Keratinocyte (primary cell): ENCODE data around the gene ZNF552. TPM values are rescaled to one million over a fixed set of nuclear protein-coding genes. Genes with fewer than 3 reads are reported as not detected.

Source experiments
- DNase-seq: peaks from one replicate; pipeline ENCODE4 v3.0.0-alpha.2; 2011; ENCODE audit warnings: low read depth, missing footprints, low spot score
- FAIRE-seq: peaks from 2 replicates; lab custom pipeline; 2011; peaks lifted over from hg19 to GRCh38; lab: Jason Lieb, UNC
- H2AFZ ChIP-seq: 2 replicates; pipeline ENCODE4 v1.6.0; 2012; ENCODE audit warnings: low read length, control low read depth, inconsistent platforms; ENCODE audit not compliant: control insufficient read depth
- H3K27ac ChIP-seq: 2 replicates; pipeline ENCODE4 v1.5.1; 2011; ENCODE audit warnings: low read length; ENCODE audit not compliant: control insufficient read depth, insufficient read depth
- H3K27me3 ChIP-seq: 3 replicates; pipeline ENCODE4 v1.6.0; 2011; ENCODE audit warnings: low read length; ENCODE audit not compliant: control insufficient read depth, insufficient read depth; ENCODE audit errors: extremely low read depth
- H3K36me3 ChIP-seq, 2 experiments: 2 replicates in 1 of 2; 3 replicates in 1 of 2; pipeline ENCODE4 v1.5.1; 2011; ENCODE audit warnings: low read length in 2 of 2, mild to moderate bottlenecking in 1 of 2; ENCODE audit not compliant: control insufficient read depth in 2 of 2, insufficient read depth in 2 of 2; ENCODE audit errors: extremely low read depth in 1 of 2
- H3K4me1 ChIP-seq: 3 replicates; pipeline ENCODE4 v1.5.1; 2011; ENCODE audit warnings: low read length; ENCODE audit not compliant: control insufficient read depth, insufficient read depth; ENCODE audit errors: extremely low read depth
- H3K4me2 ChIP-seq: 3 replicates; pipeline ENCODE4 v1.6.0; 2011; ENCODE audit warnings: low read depth, low read length; ENCODE audit not compliant: control insufficient read depth, insufficient read depth; ENCODE audit errors: extremely low read depth
- H3K4me3 ChIP-seq, 3 experiments: fragments of 200-600 bp in 1 of 3; sonication (generic) in 1 of 3; 2 replicates in 2 of 3; 3 replicates in 1 of 3; pipeline ENCODE4 v1.5.1; 2011 to 2016; ENCODE audit warnings: low read length in 3 of 3, mild to moderate bottlenecking in 3 of 3, control low read depth in 2 of 3, inconsistent platforms in 1 of 3, low read depth in 1 of 3, mixed read lengths in 1 of 3, mixed run types in 1 of 3, moderate library complexity in 1 of 3; ENCODE audit not compliant: control insufficient read depth in 2 of 3, insufficient read depth in 2 of 3; ENCODE audit errors: extremely low read depth in 1 of 3
- H3K79me2 ChIP-seq: 2 replicates; pipeline ENCODE4 v1.6.0; 2012; ENCODE audit warnings: low read length; ENCODE audit not compliant: control insufficient read depth, insufficient read depth
- H3K9ac ChIP-seq: 3 replicates; pipeline ENCODE4 v1.6.0; 2011; ENCODE audit warnings: low read length; ENCODE audit not compliant: control insufficient read depth, insufficient read depth; ENCODE audit errors: extremely low read depth
- H3K9me1 ChIP-seq: 3 replicates; pipeline ENCODE4 v1.6.0; 2011; ENCODE audit warnings: low read length; ENCODE audit not compliant: control insufficient read depth, insufficient read depth; ENCODE audit errors: extremely low read depth
- H3K9me3 ChIP-seq: 2 replicates; pipeline ENCODE4 v1.5.1; 2012; ENCODE audit warnings: low read depth, low read length; ENCODE audit not compliant: control insufficient read depth
- H4K20me1 ChIP-seq: 3 replicates; pipeline ENCODE4 v1.6.0; 2011; ENCODE audit warnings: low read length; ENCODE audit not compliant: control insufficient read depth, insufficient read depth; ENCODE audit errors: extremely low read depth
- CTCF ChIP-seq, 3 experiments: IDR thresholded peaks in 1 of 3; conservative IDR thresholded peaks in 1 of 3; optimal IDR thresholded peaks in 1 of 3; 2 replicates in 2 of 3; 3 replicates in 1 of 3; pipeline versions ENCODE3 to v1.5.1; 2011; ENCODE audit warnings: low read length in 3 of 3, mild to moderate bottlenecking in 3 of 3, moderate library complexity in 2 of 3, control low read depth in 1 of 3, inconsistent platforms in 1 of 3; ENCODE audit not compliant: insufficient read depth in 2 of 3; ENCODE audit errors: extremely low read depth in 1 of 3
- EZH2 ChIP-seq: IDR thresholded peaks from one replicate; pipeline ENCODE4 v1.6.1; 2012; ENCODE audit warnings: inconsistent platforms, mild to moderate bottlenecking, low read length, moderate library complexity
- dilution Hi-C: fragments of 300-500 bp; cut with MboI; formaldehyde crosslinking; loops from one replicate; pipeline ENCODE4 v1.7.0; 2020; ENCODE audit warnings: low sequenced_read_pairs; ENCODE audit not compliant: extremely low pct_ligation_motif_present
- polyA plus RNA-seq, 5 experiments: library from polyadenylated mRNA; depleted of rRNA in 3 of 5; stranded (reverse) in 3 of 5; stranded (forward) in 1 of 5; unstranded in 1 of 5; fragments of >200 nt; gene quantifications; 1 replicate in 1 of 5; 2 replicates in 3 of 5; 3 replicates in 1 of 5; pipeline versions ENCODE4 v1.2.1 to v1.2.3, GENCODE V29; 2011 to 2012; ENCODE audit warnings: missing spikeins in 2 of 5, low read depth in 1 of 5, low replicate concordance in 1 of 5

ZNF552 gene
- polyA plus RNA-seq, 1 donor (not counting 4 experiments of a cell fraction or from before 2014, with no cell fraction given), result 8.9 TPM

- Histone ChIP-seq H3K4me1 (no peaks in the 10 kb centered on the region), H3K36me3 (peaks cover 30 to 32% of the 10 kb centered on the region in 2 experiments), H2AFZ (no peak overlapping the region), H3K4me2 (no peak overlapping the region), H4K20me1 (no peaks in the 10 kb centered on the region), H3K27ac (no peak overlapping the region), H3K9ac (no peak overlapping the region), H3K4me3 (no peak overlapping the region), H3K27me3 (no peaks in the 10 kb centered on the region), H3K9me3 (no peaks in the 10 kb centered on the region), H3K9me1 (no peaks in the 10 kb centered on the region), H3K79me2 (peaks cover 3% of the 10 kb centered on the region)
- DNase-seq, result no peak
- no peak for TF ChIP-seq CTCF (optimal IDR thresholded peaks at IDR 0.05 in 1 of 3, IDR thresholded peaks at IDR 0.05 in 1 of 3, conservative IDR thresholded peaks at IDR 0.05 in 1 of 3; ENCODE audit: extremely low read depth in 1 of 3, insufficient read depth in 2 of 3, low read length in 3 of 3)
- TF ChIP-seq EZH2, result no peak
- FAIRE-seq, result no peak
- dilution Hi-C loops, result no loop called here
Measured at GRCh38 chr19:57757941-57758340, 56.8 kb downstream of the ZNF552 start.

Other genes starting within 250 kb of the ZNF552 start
- gene ZNF416, start 236.0 kb downstream of the ZNF552 start, polyA plus RNA-seq, result 4.4 to 5.5 TPM (median 5.0 TPM) in 3 replicates
- 3.5 to 4.5 TPM (median 3.9 TPM) in 3 replicates for gene ZIK1, start 230.8 kb downstream of the ZNF552 start, polyA plus RNA-seq
- gene ZNF530, start 215.0 kb downstream of the ZNF552 start, polyA plus RNA-seq, result 3.6 to 4.2 TPM (median 3.9 TPM) in 3 replicates
- 10.7 to 12.9 TPM (median 12.1 TPM) in 3 replicates for gene ZNF134, start 200.7 kb downstream of the ZNF552 start, polyA plus RNA-seq
- 9.4 to 19.5 TPM (median 15.5 TPM) in 3 replicates for gene ZNF211, start 181.7 kb downstream of the ZNF552 start, polyA plus RNA-seq
- 0.08 to 0.26 TPM (median 0.18 TPM) in 3 replicates for gene ZSCAN4, start 146.0 kb downstream of the ZNF552 start, polyA plus RNA-seq
- 7.2 to 8.5 TPM (median 8.3 TPM) in 3 replicates for gene ZNF551, start 132.9 kb downstream of the ZNF552 start, polyA plus RNA-seq
- gene ZNF154, start 105.7 kb downstream of the ZNF552 start, polyA plus RNA-seq, result 1.7 to 2.8 TPM (median 2.3 TPM) in 3 replicates
- 3.7 to 4.7 TPM (median 4.4 TPM) in 3 replicates for gene ZNF671, start 87.3 kb downstream of the ZNF552 start, polyA plus RNA-seq
- gene ZNF776, start 68.1 kb downstream of the ZNF552 start, polyA plus RNA-seq, result 5.4 to 7.4 TPM (median 6.9 TPM) in 3 replicates
- 6.6 to 9.6 TPM (median 7.2 TPM) in 3 replicates for gene ZNF586, start 45.2 kb downstream of the ZNF552 start, polyA plus RNA-seq
- gene ZNF587B, start 15.4 kb upstream of the ZNF552 start, polyA plus RNA-seq, result 8.5 to 12.8 TPM (median 11.8 TPM) in 3 replicates
- gene ZNF587, start 34.9 kb upstream of the ZNF552 start, polyA plus RNA-seq, result 8.2 to 14.4 TPM (median 14.0 TPM) in 3 replicates
- 13.8 to 17.2 TPM (median 17.2 TPM) in 3 replicates for gene ZNF814, start 74.1 kb upstream of the ZNF552 start, polyA plus RNA-seq
- 2.9 to 6.1 TPM (median 5.8 TPM) in 3 replicates for gene ZNF417, start 101.7 kb upstream of the ZNF552 start, polyA plus RNA-seq
- gene ZNF418, start 120.5 kb upstream of the ZNF552 start, polyA plus RNA-seq, result 2.1 to 3.9 TPM (median 2.9 TPM) in 3 replicates
- gene ZNF256, start 132.8 kb upstream of the ZNF552 start, polyA plus RNA-seq, result 3.7 to 5.3 TPM (median 5.3 TPM) in 3 replicates
- gene C19orf18, start 159.6 kb upstream of the ZNF552 start, polyA plus RNA-seq, result 0.24 to 0.59 TPM (median 0.48 TPM) in 3 replicates
- gene ZNF606, start 187.9 kb upstream of the ZNF552 start, polyA plus RNA-seq, result 2.8 to 3.5 TPM (median 3.5 TPM) in 3 replicates
- gene ZSCAN1, start 219.1 kb upstream of the ZNF552 start, polyA plus RNA-seq, result not detected in 3 replicates
- 2.7 to 6.7 TPM (median 3.4 TPM) in 3 replicates for gene ZNF135, start 244.4 kb upstream of the ZNF552 start, polyA plus RNA-seq